IMR-90 (cell line): ENCODE data around the gene LLGL2. TPM values are rescaled to one million over a fixed set of nuclear protein-coding genes. Genes with fewer than 3 reads are reported as not detected.

Experiments
- ATAC-seq: fragments of 200-7000 bp; cut with Tn5 transposase; 2 replicates; pipeline ENCODE4 v1.9.1; 2020; ENCODE audit warnings: low read depth, mild to moderate bottlenecking, moderate library complexity
- BruUV-seq: library from RNA; stranded (reverse); fragments of 400-500 nt; replicated peaks from 2 replicates; lab custom pipeline; 2021; lab: Mats Ljungman, UMichigan
- CTCF ChIA-PET: fragments of 300-600 bp; formaldehyde crosslinking; extraction: SDS; loops from one replicate; lab custom pipeline; 2021; ENCODE audit warnings: antibody characterized with exemption; lab: Yijun Ruan, JAX
- POLR2A ChIA-PET: fragments of 300-600 bp; sonication (Branson Sonifier 250); formaldehyde crosslinking; loops from one replicate; lab custom pipeline; 2022; ENCODE audit warnings: antibody characterized with exemption; ENCODE audit not compliant: unreplicated experiment; lab: Charles Lee
- DNase-seq: peaks from one replicate; pipeline ENCODE4 v3.0.0; 2013
- H2AFZ ChIP-seq: replicated peaks from 2 replicates; pipeline ENCODE3; 2013; ENCODE audit warnings: low read length, mild to moderate bottlenecking; ENCODE audit not compliant: poor library complexity
- H2AK5ac ChIP-seq: 2 replicates; pipeline ENCODE4 v1.6.1; 2013; ENCODE audit warnings: low read depth, low read length, inconsistent platforms
- H2AK9ac ChIP-seq: replicated peaks from 2 replicates; pipeline ENCODE3; 2013; ENCODE audit warnings: mild to moderate bottlenecking, low read depth, low read length, moderate library complexity; ENCODE audit not compliant: poor library complexity
- H2BK120ac ChIP-seq: 2 replicates; pipeline ENCODE4 v1.6.1; 2013; ENCODE audit warnings: low read depth, low read length, inconsistent platforms
- H2BK15ac ChIP-seq: 3 replicates; pipeline ENCODE4 v1.6.1; 2013; ENCODE audit warnings: low read depth, low read length, inconsistent platforms
- H2BK20ac ChIP-seq: 2 replicates; pipeline ENCODE4 v1.6.1; 2013; ENCODE audit warnings: low read depth, mild to moderate bottlenecking, inconsistent platforms, low read length, moderate library complexity
- H2BK5ac ChIP-seq: 2 replicates; pipeline ENCODE4 v1.6.1; 2013; ENCODE audit warnings: mild to moderate bottlenecking, low read depth, low read length, inconsistent platforms; ENCODE audit not compliant: poor library complexity, severe bottlenecking
- H3K14ac ChIP-seq: replicated peaks from 2 replicates; pipeline ENCODE4 v1.6.1; 2013; ENCODE audit warnings: low read depth, low read length, inconsistent platforms
- H3K18ac ChIP-seq: 2 replicates; pipeline ENCODE4 v1.6.1; 2013; ENCODE audit warnings: low read depth, low read length, control low read depth
- H3K23ac ChIP-seq: 2 replicates; pipeline ENCODE4 v1.6.1; 2013; ENCODE audit warnings: low read depth, low read length, inconsistent platforms
- H3K27ac ChIP-seq: 2 replicates; pipeline ENCODE4 v1.5.1; 2013; ENCODE audit warnings: mild to moderate bottlenecking, control low read depth, low read length; ENCODE audit not compliant: insufficient read depth
- H3K27me3 ChIP-seq: 2 replicates; pipeline ENCODE4 v1.6.1; 2013; ENCODE audit warnings: low read length; ENCODE audit not compliant: control insufficient read depth, insufficient read depth
- H3K36me3 ChIP-seq: 2 replicates; pipeline ENCODE4 v1.6.1; 2013; ENCODE audit warnings: low read length, mixed read lengths; ENCODE audit not compliant: control insufficient read depth, insufficient read depth
- H3K4ac ChIP-seq: 2 replicates; pipeline ENCODE4 v1.6.1; 2013; ENCODE audit warnings: low read depth, low read length, inconsistent platforms
- H3K4me1 ChIP-seq: 2 replicates; pipeline ENCODE4 v1.6.1; 2013; ENCODE audit warnings: low read length, mixed read lengths; ENCODE audit not compliant: control insufficient read depth, insufficient read depth
- H3K4me2 ChIP-seq: 2 replicates; pipeline ENCODE4 v1.6.1; 2013; ENCODE audit warnings: low read depth, mild to moderate bottlenecking, control low read depth, low read length, moderate library complexity
- H3K4me3 ChIP-seq: 2 replicates; pipeline ENCODE4 v1.5.1; 2013; ENCODE audit warnings: low read depth, mild to moderate bottlenecking, control low read depth, low read length, moderate library complexity; ENCODE audit not compliant: insufficient read depth
- H3K56ac ChIP-seq: 2 replicates; pipeline ENCODE4 v1.6.1; 2013; ENCODE audit warnings: low read length, inconsistent platforms; ENCODE audit not compliant: insufficient read depth; ENCODE audit errors: extremely low read depth
- H3K79me1 ChIP-seq, 2 experiments: 2 replicates each; pipeline ENCODE4 v1.6.1; 2013; ENCODE audit warnings: low read length in 2 of 2, inconsistent platforms in 1 of 2, low read depth in 1 of 2
- H3K9ac ChIP-seq: 2 replicates; pipeline ENCODE4 v1.6.1; 2013; ENCODE audit warnings: low read depth, low read length, control low read depth
- H3K9me1 ChIP-seq: 2 replicates; pipeline ENCODE4 v1.6.1; 2013; ENCODE audit warnings: low read length, inconsistent platforms; ENCODE audit not compliant: insufficient read depth
- H3K9me3 ChIP-seq: 2 replicates; pipeline ENCODE4 v1.6.1; 2013; ENCODE audit warnings: low read length; ENCODE audit not compliant: control insufficient read depth, insufficient read depth
- H4K20me1 ChIP-seq: 2 replicates; pipeline ENCODE4 v1.6.1; 2013; ENCODE audit warnings: low read length, inconsistent platforms; ENCODE audit not compliant: insufficient read depth
- H4K5ac ChIP-seq: 2 replicates; pipeline ENCODE4 v1.6.1; 2013; ENCODE audit warnings: mild to moderate bottlenecking, low read depth, low read length, control low read depth
- H4K8ac ChIP-seq, 2 experiments: 2 replicates each; pipeline ENCODE4 v1.6.1; 2013; ENCODE audit warnings: low read depth in 2 of 2, low read length in 2 of 2, control low read depth in 1 of 2, inconsistent platforms in 1 of 2
- H4K91ac ChIP-seq: 2 replicates; pipeline ENCODE4 v1.6.1; 2013; ENCODE audit warnings: low read depth, low read length, inconsistent platforms; ENCODE audit not compliant: insufficient read depth
- WGBS, 2 experiments: methylation state at CpG; one replicate each; pipeline versions ENCODE4 v1.1.5 to v1.1.7; 2013; ENCODE audit warnings: missing lambda C conversion rate in 2 of 2; ENCODE audit not compliant: insufficient read length in 1 of 2; ENCODE audit errors: extremely low coverage in 2 of 2; 5-methylcytosine and 5-hydroxymethylcytosine counted together
- dilution Hi-C: fragments of 300-500 bp; cut with HindIII; formaldehyde crosslinking; loops from one replicate; pipeline ENCODE4 v1.14.3; 2018; ENCODE audit warnings: low sequenced_read_pairs; ENCODE audit not compliant: unreplicated experiment
- in situ Hi-C: fragments of 300-500 bp; cut with MboI; formaldehyde crosslinking; loops from 3 replicates; pipeline ENCODE4 v1.14.3; 2019; ENCODE audit warnings: low sequenced_read_pairs, inconsistent platforms, mixed read lengths
- intact Hi-C: fragments of 100-400 bp; cut with micrococcal nuclease; formaldehyde crosslinking; loops from 2 replicates; pipeline ENCODE4 v1.10.0; 2022
- polyA plus RNA-seq, 3 experiments: library from polyadenylated mRNA; depleted of rRNA; stranded (reverse); fragments of >200 nt; gene quantifications; 2 replicates each; pipeline ENCODE4 v1.2.3, GENCODE V29; 2012; ENCODE audit warnings: low replicate concordance in 1 of 3
- total RNA-seq: library from RNA; depleted of rRNA; stranded (reverse); fragments of >200 nt; gene quantifications from 2 replicates; pipeline ENCODE4 v1.2.3, GENCODE V29; 2012
- TF ChIP-seq, protein P1 (sequence below): fragments of 150-350 bp; IDR thresholded peaks from 2 replicates; pipeline ENCODE4 v1.6.1; 2017; ENCODE audit warnings: mild to moderate bottlenecking, antibody characterized with exemption, low read length, low read depth

LLGL2 gene
- total and polyA plus RNA-seq, 2 of the 4 experiments (the other 2 are of a cell fraction) = 0.54 to 0.72 TPM

- no peak overlapping the region for H4K5ac ChIP-seq
- H3K27ac ChIP-seq = no peak overlapping the region
- intact Hi-C loops (no loop called here), dilution Hi-C loops (no loop called here), in situ Hi-C loops (no loop called here)
- no peak overlapping the region for H2BK120ac ChIP-seq
- no peak overlapping the region for H2AFZ ChIP-seq
- no peak overlapping the region for H3K4me2 ChIP-seq
- no peaks in the 10 kb centered on the region for H3K9me1 ChIP-seq
- H3K79me1 ChIP-seq = no peaks in the 10 kb centered on the region
- ChIA-PET POLR2A (no interaction called here), CTCF (no interaction called here)
- WGBS, 2 experiments = 12% methylated on average over 5 of the region's 8 CpGs; no CpG with 5 or more reads in 1 of the 2 experiments
- H2AK5ac ChIP-seq = no peak overlapping the region
- H3K56ac ChIP-seq = no peak overlapping the region
- H4K91ac ChIP-seq = no peak overlapping the region
- no peak overlapping the region for H2BK5ac ChIP-seq
- H3K14ac ChIP-seq = no peak overlapping the region
- H4K8ac ChIP-seq = no peak overlapping the region
- H2BK15ac ChIP-seq = no peak overlapping the region
- H3K23ac ChIP-seq = no peak overlapping the region
- H3K4me1 ChIP-seq = peaks cover 5% of the 10 kb centered on the region; the same call in 1 of the 2 replicates
- DNase-seq = peak; percentile 3
- TF ChIP-seq, protein P1, sequence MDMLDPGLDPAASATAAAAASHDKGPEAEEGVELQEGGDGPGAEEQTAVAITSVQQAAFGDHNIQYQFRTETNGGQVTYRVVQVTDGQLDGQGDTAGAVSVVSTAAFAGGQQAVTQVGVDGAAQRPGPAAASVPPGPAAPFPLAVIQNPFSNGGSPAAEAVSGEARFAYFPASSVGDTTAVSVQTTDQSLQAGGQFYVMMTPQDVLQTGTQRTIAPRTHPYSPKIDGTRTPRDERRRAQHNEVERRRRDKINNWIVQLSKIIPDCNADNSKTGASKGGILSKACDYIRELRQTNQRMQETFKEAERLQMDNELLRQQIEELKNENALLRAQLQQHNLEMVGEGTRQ = no peak
- no peaks in the 10 kb centered on the region; the same call in 1 of the 2 replicates for H4K20me1 ChIP-seq
- H2AK9ac ChIP-seq = no peak overlapping the region
- no peaks in the 10 kb centered on the region for H3K36me3 ChIP-seq
- no peaks in the 10 kb centered on the region for H3K9me3 ChIP-seq
- no peak overlapping the region for H3K4ac ChIP-seq
- no peak overlapping the region for H3K18ac ChIP-seq
- H3K4me3 ChIP-seq = no peak overlapping the region
- H3K27me3 ChIP-seq = peaks cover 9% of the 10 kb centered on the region; the same call in 1 of the 2 replicates
- BruUV-seq = no TSS peak
- H2BK20ac ChIP-seq = no peak overlapping the region
- H3K9ac ChIP-seq = no peak overlapping the region
- peak; percentile 30 for ATAC-seq
These were observed 96.6 kb downstream of the LLGL2 start for GRCh38 chr17:75622076-75622475.
